Measurements from ENCODE around the gene GNA12.

- TF ChIP-seq, protein P1, sequence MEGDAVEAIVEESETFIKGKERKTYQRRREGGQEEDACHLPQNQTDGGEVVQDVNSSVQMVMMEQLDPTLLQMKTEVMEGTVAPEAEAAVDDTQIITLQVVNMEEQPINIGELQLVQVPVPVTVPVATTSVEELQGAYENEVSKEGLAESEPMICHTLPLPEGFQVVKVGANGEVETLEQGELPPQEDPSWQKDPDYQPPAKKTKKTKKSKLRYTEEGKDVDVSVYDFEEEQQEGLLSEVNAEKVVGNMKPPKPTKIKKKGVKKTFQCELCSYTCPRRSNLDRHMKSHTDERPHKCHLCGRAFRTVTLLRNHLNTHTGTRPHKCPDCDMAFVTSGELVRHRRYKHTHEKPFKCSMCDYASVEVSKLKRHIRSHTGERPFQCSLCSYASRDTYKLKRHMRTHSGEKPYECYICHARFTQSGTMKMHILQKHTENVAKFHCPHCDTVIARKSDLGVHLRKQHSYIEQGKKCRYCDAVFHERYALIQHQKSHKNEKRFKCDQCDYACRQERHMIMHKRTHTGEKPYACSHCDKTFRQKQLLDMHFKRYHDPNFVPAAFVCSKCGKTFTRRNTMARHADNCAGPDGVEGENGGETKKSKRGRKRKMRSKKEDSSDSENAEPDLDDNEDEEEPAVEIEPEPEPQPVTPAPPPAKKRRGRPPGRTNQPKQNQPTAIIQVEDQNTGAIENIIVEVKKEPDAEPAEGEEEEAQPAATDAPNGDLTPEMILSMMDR (IDR thresholded peaks at IDR 0.05): no peak
- no peak for TF ChIP-seq ZFX (IDR thresholded peaks at IDR 0.05; ENCODE audit: borderline replicate concordance)
Observed at GRCh38 chr7:2824026-2824677, 20.0 kb downstream of the GNA12 start.

All from 22Rv1 (cell line).